ENCODE data around the gene RHOH. TPM values are rescaled to one million over a fixed set of nuclear protein-coding genes. Genes with fewer than 3 reads are reported as not detected.
"Not testable (repeated sequence)": the region's sequence is repeated elsewhere in the genome, so short reads cannot be mapped to it uniquely, and the experiment has no call there.

Gene RHOH
- polyA plus RNA-seq, 12 donors = 0.16 to 1.6 (median 0.57) TPM; not detected in 2

DNA sequence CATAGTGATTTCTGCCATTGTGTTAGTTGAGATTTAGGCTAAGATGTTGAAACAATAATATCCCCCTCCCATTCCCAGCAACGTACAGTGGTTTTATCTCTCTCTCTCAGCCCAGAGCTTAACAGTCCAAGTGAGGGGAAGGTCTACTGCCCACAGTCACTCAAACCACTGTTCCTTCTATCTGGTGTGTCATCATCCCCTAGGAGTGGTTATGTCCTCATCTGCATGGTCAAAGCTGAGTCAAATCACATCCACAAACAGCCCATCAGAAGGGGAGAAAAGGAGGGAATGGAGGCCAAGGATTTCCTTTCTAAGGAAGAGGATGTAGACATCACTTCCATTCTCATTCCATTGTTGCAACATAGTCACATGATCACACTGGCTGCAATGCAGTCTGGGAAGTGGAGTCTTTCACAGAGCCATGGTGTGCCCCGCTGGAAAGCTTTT is 95.5 kb downstream of the RHOH start:
- no peak for DNase-seq

DNA sequence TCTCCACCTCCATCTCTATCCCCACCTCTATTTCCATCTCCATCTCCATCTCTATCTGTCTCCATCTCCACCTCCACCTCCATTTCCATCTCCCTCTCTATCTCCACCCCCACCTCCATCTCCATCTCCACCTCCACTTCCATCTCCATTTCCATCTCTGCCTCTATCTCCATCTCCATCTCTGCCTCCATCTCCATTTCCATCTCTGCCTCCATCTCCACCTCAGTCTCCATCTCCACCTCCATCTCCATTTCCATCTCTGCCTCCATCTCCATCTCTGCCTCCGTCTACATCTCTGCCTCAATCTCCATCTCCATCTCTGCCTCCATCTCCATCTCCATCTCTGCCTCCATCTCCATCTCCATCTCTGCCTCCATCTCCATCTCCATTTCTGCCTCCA is 97.5 kb downstream of the RHOH start:
- DNase-seq = no peak

DNA sequence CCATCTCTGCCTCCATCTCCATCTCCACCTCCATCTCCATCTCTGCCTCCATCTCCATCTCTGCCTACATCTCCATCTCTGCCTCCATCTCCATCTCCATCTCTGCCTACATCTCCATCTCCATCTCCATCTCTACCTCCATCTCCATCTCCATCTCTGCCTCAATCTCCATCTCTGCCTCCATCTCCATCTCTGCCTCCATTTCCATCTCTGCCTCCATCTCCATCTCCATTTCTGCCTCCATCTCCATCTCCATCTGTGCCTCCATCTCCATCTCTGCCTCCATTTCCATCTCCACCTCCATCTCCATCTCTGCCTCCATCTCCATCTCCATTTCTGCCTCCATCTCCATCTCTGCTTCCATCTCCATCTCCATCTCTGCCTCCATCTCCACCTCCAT is 98.2 kb downstream of the RHOH start:
- not testable (repeated sequence) for DNase-seq

DNA sequence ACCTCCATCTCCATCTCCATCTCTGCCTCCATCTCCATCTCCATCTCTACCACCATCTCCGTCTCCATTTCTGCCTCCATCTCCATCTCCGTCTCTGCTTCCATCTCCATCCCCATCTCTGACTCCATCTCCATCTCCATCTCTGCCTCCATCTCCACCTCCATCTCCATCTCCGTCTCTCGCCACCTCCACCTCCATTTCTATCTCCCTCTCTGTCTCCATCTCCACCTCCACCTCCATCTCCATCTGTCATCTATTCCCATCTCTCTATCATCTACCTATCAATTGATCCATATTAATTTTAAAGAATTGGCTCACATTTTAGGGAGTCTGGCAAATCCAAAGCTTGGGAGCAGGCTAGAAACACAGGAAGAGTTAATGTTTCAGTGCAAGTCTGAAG is 98.7 kb downstream of the RHOH start:
- DNase-seq = no peak

Other genes starting within 250 kb of the RHOH start
- gene PDS5A, start 219.1 kb upstream of the RHOH start, polyA plus RNA-seq (ENCODE audit: insufficient read length in 12 of 12) = 10 to 100 TPM in 11 of 12 donors, not detected in 1; 30.8 to 65.3 (median 39.7) TPM
- gene N4BP2, start 140.2 kb upstream of the RHOH start, polyA plus RNA-seq (ENCODE audit: insufficient read length in 12 of 12) = 10 to 100 TPM; 12.0 to 42.2 (median 15.4) TPM
- under 1 TPM in 4 of 12 donors, not detected in 8; 0.08 to 0.24 (median 0.16) TPM for gene CHRNA9, start 138.3 kb downstream of the RHOH start, polyA plus RNA-seq (ENCODE audit: insufficient read length in 12 of 12)